ENCODE data around the gene ADRA2C. TPM values are rescaled to one million over a fixed set of nuclear protein-coding genes. Genes with fewer than 3 reads are reported as not detected.

Gene ADRA2C
- total RNA-seq, 1 experiment from 2014 or later: 8.6 TPM

DNA sequence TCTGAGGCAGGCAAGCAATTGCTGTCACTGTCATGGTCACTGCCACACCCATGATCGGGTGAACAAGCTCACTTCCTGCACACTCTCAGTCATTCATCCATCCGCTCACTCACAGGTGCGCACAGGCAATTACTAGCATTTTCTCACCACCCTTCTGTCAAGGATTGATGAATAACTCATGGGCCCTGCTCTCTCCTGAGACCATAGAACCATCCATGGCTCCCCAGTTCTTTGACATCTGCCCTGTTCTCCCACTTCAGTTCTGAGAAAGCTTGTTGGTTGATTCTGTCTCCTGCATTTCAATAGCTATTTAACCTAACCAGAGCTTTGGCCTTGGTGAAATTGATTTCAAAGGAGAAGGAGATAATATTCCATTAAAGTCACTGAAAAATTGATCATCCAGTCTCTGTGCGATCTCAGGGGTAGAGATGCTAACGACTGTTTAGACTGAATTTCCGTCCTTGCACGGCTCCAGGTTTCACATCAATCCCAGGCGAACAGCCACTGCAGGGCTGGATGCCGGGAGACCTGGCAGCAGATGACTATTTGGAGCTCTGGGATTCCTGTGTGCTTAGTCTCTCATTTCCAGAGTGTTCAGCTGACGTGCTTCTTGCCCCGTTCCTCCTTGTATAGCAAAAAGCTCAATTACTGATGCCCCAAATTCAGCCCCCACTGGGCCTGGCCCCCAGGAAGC is 36.9 kb upstream of the ADRA2C start:
- Mint-ChIP-seq H3K9me3 (no peaks in the 10 kb centered on the region; a peak in 1 of 5 replicates), H3K4me1 (peaks cover 23 to 50% of the 10 kb centered on the region in 2 experiments), H3K36me3 (ENCODE audit: insufficient read depth in 1 of 3, low read depth in 3 of 3) (no peaks in the 10 kb centered on the region), H3K27ac (peak overlapping the region in 2 of 3 experiments; percentile 36 to 42; a peak in 2 of 7 replicates), H3K27me3 (ENCODE audit: low read depth) (peaks cover 44% of the 10 kb centered on the region), H3K4me3 (no peak overlapping the region)
- H3K9me3 ChIP-seq (ENCODE audit: control insufficient read depth, low read depth, low read length): no peaks in the 10 kb centered on the region
- no peak overlapping the region for H2BK12ac ChIP-seq (ENCODE audit: insufficient read length, low read depth, low read length)
- no peaks in the 10 kb centered on the region for H3K79me2 ChIP-seq (ENCODE audit: insufficient read depth, low read length)
- no peak overlapping the region for H3K27ac ChIP-seq (ENCODE audit: insufficient read length, low read depth, low read length)
- no peak overlapping the region for H2BK20ac ChIP-seq (ENCODE audit: low read depth, low read length, poor library complexity, severe bottlenecking)
- no peak overlapping the region for H3T11ph ChIP-seq (ENCODE audit: low read length)
- no peaks in the 10 kb centered on the region for H3K23me2 ChIP-seq (ENCODE audit: insufficient read length, low read depth, low read length, poor library complexity, severe bottlenecking)
- no peak overlapping the region for H2AFZ ChIP-seq (ENCODE audit: low read length)
- WGBS (ENCODE audit: extremely low coverage, insufficient read length, low lambda C conversion rate): no CpG with 5 or more reads among the region's 11 CpGs
- no peak overlapping the region for H4K8ac ChIP-seq (replicated peaks; ENCODE audit: insufficient read length, low read depth, low read length)
- H3K9ac ChIP-seq (ENCODE audit: extremely low read depth, insufficient read length, low read length): no peak overlapping the region
- TF ChIP-seq CTCF (conservative IDR thresholded peaks at IDR 0.05): no peak
- no peaks in the 10 kb centered on the region for H4K20me1 ChIP-seq (ENCODE audit: control insufficient read depth, insufficient read depth, insufficient read length)
- no peak overlapping the region for H3K23ac ChIP-seq (ENCODE audit: insufficient read length, low read depth, low read length)
- no peak overlapping the region for H3K4me2 ChIP-seq (ENCODE audit: insufficient read depth, insufficient read length, low read length)
- H2BK5ac ChIP-seq (ENCODE audit: insufficient read length, low read length): no peak overlapping the region
- no peak overlapping the region for H2AK5ac ChIP-seq (ENCODE audit: insufficient read length, low read length)
- H2BK120ac ChIP-seq (ENCODE audit: low read depth, low read length, poor library complexity, severe bottlenecking): no peak overlapping the region
- no peak overlapping the region for H4K5ac ChIP-seq (ENCODE audit: insufficient read length, low read depth, low read length)
- no peak overlapping the region for H2BK15ac ChIP-seq (ENCODE audit: low read depth, low read length)
- no peak overlapping the region for H4K91ac ChIP-seq (ENCODE audit: insufficient read length, low read depth, low read length)
- H3K14ac ChIP-seq (ENCODE audit: insufficient read depth, low read length): no peak overlapping the region
- no peaks in the 10 kb centered on the region for H3K79me1 ChIP-seq (ENCODE audit: insufficient read depth, low read depth, low read length, poor library complexity, severe bottlenecking)
- DNase-seq: no peak
- no peak overlapping the region for H3K56ac ChIP-seq (ENCODE audit: insufficient read length, low read depth, low read length)
- H3K18ac ChIP-seq (ENCODE audit: insufficient read length, low read depth, low read length): no peak overlapping the region
- H3K4ac ChIP-seq (ENCODE audit: low read depth, low read length): no peak overlapping the region
- H3K27me3 ChIP-seq (ENCODE audit: insufficient read depth, low read length): peaks cover 11% of the 10 kb centered on the region; the same call in 1 of the 2 replicates
- no peaks in the 10 kb centered on the region for H3K4me1 ChIP-seq (ENCODE audit: insufficient read depth, low read length)

All from H9 (cell line).